Coronary artery (tissue), 2 donors: ENCODE results near the gene ARFGAP2.

ENCODE experiments used
- DNase-seq: peaks from one replicate; pipeline ENCODE4 v3.0.0-alpha.2; 2017; ENCODE audit warnings: low spot score
- H3K27ac ChIP-seq, 2 donors: fragments of 200-600 bp; sonication (generic); one replicate each; pipeline ENCODE4 v1.5.1; 2016 to 2019
- H3K4me3 ChIP-seq: fragments of 200-600 bp; sonication (generic); 2 replicates; pipeline ENCODE4 v1.5.1; 2016; ENCODE audit warnings: mild to moderate bottlenecking, moderate library complexity
- TF ChIP-seq, protein P1 (sequence below): fragments of 200-600 bp; sonication (generic); IDR thresholded peaks from one replicate; pipeline ENCODE4 v1.5.1; 2019; ENCODE audit warnings: antibody characterized with exemption

ARFGAP2 gene

DNA sequence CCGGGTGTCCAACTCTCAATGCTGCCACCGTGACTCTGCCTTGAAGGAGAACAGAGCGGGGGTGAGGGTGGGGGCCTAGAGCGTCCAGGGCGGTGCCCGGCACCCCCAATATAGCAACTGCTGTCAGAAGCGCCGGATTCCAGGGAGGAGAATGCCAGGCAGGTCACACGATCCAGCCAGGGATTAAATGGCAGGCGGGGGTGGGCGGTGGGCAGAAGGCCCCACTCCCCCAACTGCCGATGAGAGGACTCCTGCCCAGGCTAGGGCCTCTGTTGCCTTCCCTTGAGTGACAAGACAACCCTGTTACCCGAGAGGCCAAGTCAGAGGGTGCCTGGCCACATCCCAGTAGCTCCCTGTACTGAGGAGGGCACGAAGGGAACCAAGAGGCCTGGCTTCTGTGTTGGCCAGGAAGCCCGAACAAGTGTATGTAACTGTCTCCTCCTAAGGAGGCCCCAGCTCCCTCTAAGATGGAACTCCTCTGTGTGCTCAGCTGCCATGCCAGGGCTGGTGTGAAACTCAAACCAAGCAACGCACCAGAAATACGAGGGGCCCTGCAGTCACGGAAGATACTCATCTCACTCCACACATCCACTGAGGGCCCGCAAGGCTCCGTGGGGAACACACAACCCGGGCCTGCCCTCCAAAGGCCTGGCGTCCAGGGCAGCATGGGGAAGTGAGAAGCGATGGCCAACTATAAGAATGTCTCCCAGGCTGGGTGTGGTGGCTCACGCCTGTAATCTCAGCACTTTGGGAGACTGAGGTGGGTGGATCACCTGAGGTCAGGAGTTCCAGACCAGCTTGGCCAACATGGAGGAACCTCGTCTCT, 6.6 kb upstream of the ARFGAP2 start:
- Histone ChIP-seq H3K27ac (peak overlapping the region in 1 of 2 donors; percentile 52), H3K4me3 (no peak overlapping the region)
- no peak for DNase-seq
- TF ChIP-seq, protein P1, sequence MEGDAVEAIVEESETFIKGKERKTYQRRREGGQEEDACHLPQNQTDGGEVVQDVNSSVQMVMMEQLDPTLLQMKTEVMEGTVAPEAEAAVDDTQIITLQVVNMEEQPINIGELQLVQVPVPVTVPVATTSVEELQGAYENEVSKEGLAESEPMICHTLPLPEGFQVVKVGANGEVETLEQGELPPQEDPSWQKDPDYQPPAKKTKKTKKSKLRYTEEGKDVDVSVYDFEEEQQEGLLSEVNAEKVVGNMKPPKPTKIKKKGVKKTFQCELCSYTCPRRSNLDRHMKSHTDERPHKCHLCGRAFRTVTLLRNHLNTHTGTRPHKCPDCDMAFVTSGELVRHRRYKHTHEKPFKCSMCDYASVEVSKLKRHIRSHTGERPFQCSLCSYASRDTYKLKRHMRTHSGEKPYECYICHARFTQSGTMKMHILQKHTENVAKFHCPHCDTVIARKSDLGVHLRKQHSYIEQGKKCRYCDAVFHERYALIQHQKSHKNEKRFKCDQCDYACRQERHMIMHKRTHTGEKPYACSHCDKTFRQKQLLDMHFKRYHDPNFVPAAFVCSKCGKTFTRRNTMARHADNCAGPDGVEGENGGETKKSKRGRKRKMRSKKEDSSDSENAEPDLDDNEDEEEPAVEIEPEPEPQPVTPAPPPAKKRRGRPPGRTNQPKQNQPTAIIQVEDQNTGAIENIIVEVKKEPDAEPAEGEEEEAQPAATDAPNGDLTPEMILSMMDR = no peak

DNA sequence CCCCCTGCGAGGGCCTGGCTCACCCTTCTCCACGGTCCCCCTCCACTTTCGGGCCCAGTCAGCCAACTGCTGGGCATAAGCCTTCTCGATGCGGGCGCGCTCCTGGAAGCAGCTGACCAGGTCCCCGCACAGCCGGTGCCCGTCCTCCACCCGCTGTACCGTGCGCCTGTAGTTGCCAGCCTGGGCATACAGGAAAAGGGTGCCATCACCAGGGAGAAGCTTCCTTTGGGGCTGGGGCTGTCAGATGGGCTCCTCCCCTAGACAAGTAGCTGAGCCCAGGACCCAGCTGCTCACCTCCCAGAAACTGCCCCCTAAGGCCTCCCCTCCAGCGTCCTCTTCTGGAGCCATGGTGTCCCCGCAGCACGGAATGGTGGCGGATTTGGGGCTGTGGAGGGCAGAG, 5.7 kb upstream of the ARFGAP2 start:
- Histone ChIP-seq H3K27ac (no peak overlapping the region), H3K4me3 (no peak overlapping the region)
- no peak for DNase-seq
- TF ChIP-seq, protein P1 = no peak

DNA sequence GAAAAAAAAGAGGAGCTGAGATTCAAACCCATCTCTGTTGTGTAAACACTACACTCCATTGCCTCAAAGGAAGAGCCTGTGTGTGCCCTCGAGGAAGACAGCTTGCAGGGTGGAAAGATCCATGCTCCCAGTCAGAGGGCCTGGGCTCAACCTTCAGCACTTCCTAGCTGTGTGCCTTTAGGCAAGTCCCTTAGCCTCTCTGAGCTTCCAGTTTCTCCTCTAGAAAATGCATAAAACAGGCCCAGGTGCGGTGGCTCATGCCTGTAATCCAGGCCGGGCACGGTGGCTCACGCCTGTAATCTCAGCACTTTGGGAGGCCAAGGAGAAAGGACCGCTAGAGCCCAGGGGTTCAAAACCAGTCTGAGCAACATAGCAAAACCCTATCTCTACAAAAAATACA, 4.6 kb upstream of the ARFGAP2 start:
- H3K27ac ChIP-seq = no peak overlapping the region
- DNase-seq = no peak
- TF ChIP-seq, protein P1 = no peak
- H3K4me3 ChIP-seq = no peak overlapping the region

DNA sequence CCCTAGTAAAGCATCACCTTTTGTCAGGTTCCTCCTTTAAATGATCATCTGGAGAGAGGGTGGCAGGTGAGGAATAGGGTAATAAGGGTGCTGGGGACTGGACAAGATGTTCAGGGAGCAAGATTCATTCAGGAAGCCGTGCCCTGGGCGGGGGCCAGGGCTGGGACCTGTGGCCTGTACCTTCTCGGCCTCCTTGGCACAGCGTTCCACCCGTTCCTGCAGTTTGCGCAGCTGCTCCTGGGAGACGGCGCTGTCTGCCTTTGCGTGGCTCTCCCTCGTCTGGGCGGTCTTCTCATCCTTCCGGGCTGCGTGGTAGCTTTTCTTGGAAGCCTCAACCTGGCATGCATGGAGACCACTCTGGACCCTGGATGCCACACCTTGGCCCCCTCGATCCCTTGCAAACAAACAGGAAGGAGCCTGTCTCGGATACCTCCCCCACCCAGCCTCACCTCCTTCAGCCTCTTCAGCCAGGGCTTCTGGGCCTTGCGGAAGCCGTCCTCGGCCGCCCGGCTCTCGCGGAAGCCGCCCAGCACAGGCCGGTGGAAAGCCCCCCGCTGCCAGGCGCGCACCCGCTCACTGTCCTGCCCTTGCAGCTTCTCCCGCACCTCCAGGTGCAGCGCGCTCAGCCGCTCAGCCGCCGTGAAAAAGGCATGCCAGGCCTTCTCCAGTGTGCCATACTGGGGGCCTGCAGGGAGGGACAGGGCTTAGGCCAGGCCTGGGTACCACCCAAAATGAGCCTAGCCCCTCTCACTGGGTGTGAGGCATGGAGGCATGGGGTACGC, 3.5 kb upstream of the ARFGAP2 start:
- Histone ChIP-seq H3K4me3 (no peak overlapping the region), H3K27ac (no peak overlapping the region)
- TF ChIP-seq, protein P1 = no peak
- DNase-seq = no peak

DNA sequence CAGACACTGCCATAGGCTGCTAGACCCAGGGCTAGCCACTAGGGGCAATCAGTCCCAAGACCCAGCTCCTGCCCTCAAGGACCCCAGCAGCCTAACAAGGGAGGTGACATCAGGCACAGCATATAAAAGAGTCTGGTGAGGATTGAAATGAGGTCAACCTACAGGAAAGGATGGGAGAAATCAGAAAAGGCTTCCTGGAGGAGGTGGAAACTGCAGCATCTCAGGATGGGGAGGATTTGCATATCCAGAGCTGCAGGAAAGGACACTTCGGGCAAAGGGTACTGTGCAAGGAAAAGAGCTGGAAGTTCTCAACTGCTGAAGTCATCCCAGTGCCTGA, 2.9 kb upstream of the ARFGAP2 start:
- Histone ChIP-seq H3K27ac (peak overlapping the region in 1 of 2 donors; percentile 99), H3K4me3 (no peak overlapping the region)
- TF ChIP-seq, protein P1 = no peak
- no peak for DNase-seq

DNA sequence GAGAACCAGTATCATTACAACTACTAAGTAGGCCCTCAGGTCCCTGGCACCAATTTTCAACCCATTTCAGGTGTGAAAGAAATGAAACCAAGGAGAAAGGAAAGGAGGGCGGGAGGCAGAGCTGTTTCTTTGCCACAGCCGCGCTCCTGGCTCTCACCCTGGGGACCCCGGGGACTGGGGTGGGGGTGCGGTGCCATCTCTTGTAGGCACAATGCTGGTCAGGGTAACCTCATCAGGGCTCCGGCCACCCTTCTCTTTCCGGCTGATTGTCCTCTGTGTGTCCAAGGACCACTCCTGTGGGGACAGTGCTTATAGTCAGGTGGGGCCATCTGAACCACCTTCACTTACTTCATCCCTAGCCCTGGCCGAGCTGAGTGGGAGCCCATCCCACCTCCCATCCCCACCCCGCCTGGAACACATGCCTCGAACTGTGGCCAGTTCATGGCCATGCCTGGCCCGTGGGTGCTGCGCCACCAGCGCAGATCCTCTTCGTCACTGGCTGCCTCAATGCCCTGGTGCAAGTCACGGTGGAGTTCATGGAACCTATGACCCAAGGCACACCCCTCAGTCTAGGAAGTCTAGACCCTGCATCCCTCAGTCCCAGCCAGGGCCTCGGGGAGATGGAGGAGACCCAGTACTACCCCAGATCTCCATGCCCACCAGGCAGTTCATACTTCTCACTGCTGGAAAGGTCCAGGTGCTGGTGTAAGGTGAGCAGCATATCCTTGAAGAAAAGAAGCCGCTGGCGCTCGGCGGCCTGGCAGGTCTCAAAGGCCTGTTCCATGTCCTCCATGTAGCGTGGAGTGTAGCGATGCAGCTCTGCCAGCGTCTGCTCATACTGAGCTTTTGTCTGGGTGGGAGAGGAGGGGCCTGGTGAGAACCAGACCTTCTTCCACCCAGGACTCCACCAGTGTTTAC, 2.3 kb upstream of the ARFGAP2 start:
- no peak for DNase-seq
- Histone ChIP-seq H3K4me3 (no peak overlapping the region), H3K27ac (peak overlapping the region in 1 of 2 donors; percentile 99)
- TF ChIP-seq, protein P1 = no peak
